ENCODE data around the gene IPCEF1.

- no peak for TF ChIP-seq POLR2AphosphoS5 (IDR thresholded peaks at IDR 0.05; ENCODE audit: borderline replicate concordance, low read depth, low read length)
- no peak for TF ChIP-seq EZH2 (IDR thresholded peaks at IDR 0.05)
- TF ChIP-seq FOXP2 (optimal IDR thresholded peaks at IDR 0.05; ENCODE audit: control extremely low read depth, extremely low read length, insufficient read depth), result no peak
These were observed 117.8 kb downstream of the IPCEF1 start for GRCh38 chr6:154238831-154239230.

All from SK-N-MC (cell line).